HCT116 (cell line): ENCODE results near the gene SETX.

Experiments used
- POLR2A ChIP-seq: IDR thresholded peaks from 2 replicates; pipeline ENCODE4 v1.7.0; 2011; ENCODE audit warnings: borderline replicate concordance; ENCODE audit not compliant: insufficient read depth, insufficient read length; ENCODE audit errors: extremely low read depth
- TF ChIP-seq, protein P1 (sequence below), 3 experiments: fragments of 200-600 bp in 1 of 3; sonication (generic) in 1 of 3; IDR thresholded peaks in 2 of 3; conservative IDR thresholded peaks in 1 of 3; 2 replicates each; pipeline ENCODE4 v1.5.1; 2012 to 2017; ENCODE audit warnings: low read depth in 2 of 3, low read length in 2 of 3, antibody characterized with exemption in 1 of 3, borderline replicate concordance in 1 of 3, control low read depth in 1 of 3, mild to moderate bottlenecking in 1 of 3, mixed read lengths in 1 of 3, mixed run types in 1 of 3, moderate library complexity in 1 of 3; ENCODE audit not compliant: insufficient read depth in 1 of 3

DNA sequence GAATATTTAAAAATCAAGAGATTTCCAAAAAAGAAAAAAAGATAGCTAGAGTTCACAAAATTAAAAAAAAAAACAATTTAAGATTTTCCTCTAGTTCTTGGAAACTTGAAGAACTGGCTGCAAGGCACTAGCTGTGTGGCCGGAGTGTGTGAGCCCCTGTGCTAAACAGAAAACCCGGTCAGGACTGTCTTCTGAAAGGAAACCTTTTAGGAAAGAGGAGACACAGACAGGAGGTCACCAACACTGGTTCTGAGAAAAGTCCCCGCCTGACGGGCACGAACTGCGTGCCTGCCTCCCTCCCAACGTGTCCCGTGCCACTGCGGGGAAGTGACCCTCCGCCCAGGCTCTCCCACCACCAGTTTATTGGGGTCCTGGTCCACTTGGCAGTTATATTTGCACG lies 36.7 kb upstream of the SETX start:
- TF ChIP-seq, protein P1, sequence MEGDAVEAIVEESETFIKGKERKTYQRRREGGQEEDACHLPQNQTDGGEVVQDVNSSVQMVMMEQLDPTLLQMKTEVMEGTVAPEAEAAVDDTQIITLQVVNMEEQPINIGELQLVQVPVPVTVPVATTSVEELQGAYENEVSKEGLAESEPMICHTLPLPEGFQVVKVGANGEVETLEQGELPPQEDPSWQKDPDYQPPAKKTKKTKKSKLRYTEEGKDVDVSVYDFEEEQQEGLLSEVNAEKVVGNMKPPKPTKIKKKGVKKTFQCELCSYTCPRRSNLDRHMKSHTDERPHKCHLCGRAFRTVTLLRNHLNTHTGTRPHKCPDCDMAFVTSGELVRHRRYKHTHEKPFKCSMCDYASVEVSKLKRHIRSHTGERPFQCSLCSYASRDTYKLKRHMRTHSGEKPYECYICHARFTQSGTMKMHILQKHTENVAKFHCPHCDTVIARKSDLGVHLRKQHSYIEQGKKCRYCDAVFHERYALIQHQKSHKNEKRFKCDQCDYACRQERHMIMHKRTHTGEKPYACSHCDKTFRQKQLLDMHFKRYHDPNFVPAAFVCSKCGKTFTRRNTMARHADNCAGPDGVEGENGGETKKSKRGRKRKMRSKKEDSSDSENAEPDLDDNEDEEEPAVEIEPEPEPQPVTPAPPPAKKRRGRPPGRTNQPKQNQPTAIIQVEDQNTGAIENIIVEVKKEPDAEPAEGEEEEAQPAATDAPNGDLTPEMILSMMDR (IDR thresholded peaks at IDR 0.05 in 2 of 3, conservative IDR thresholded peaks at IDR 0.05 in 1 of 3; ENCODE audit: borderline replicate concordance in 1 of 3, insufficient read depth in 1 of 3, low read depth in 2 of 3, low read length in 2 of 3): no peak
- TF ChIP-seq POLR2A: no peak
